Uterus (tissue), 2 donors: Measurements from ENCODE around the gene PSMC3.

Experiments used
- CTCF ChIP-seq, 4 experiments: fragments of 200-600 bp in 2 of 4; fragments of 450-650 bp in 2 of 4; sonication (generic) in 2 of 4; IDR thresholded peaks; one replicate each; pipeline ENCODE4 v1.5.1; 2016 to 2019; ENCODE audit warnings: antibody characterized with exemption in 4 of 4, mild to moderate bottlenecking in 2 of 4, moderate library complexity in 1 of 4
- POLR2A ChIP-seq, 2 donors: fragments of 450-650 bp; IDR thresholded peaks; one replicate each; pipeline ENCODE4 v1.6.1; 2016; ENCODE audit warnings: antibody characterized with exemption in 2 of 2, mild to moderate bottlenecking in 1 of 2, moderate library complexity in 1 of 2

GRCh38 chr11:47391077-47391583 is 35.1 kb downstream of the PSMC3 start:
- TF ChIP-seq POLR2A (IDR thresholded peaks at IDR 0.05), result no peak
- no peak for TF ChIP-seq CTCF (IDR thresholded peaks at IDR 0.05)
